Smooth muscle cell (in vitro differentiated cells): Measurements from ENCODE around the gene PRSS3. TPM values are rescaled to one million over a fixed set of nuclear protein-coding genes. Genes with fewer than 3 reads are reported as not detected.
"Not testable (repeated sequence)": the region's sequence is repeated elsewhere in the genome, so short reads cannot be mapped to it uniquely, and the experiment has no call there.

Experiments used
- DNase-seq: peaks from one replicate; lab custom pipeline; 2025; ENCODE audit not compliant: unreplicated experiment; lab: John Stamatoyannopoulos, UW
- H2AFZ ChIP-seq: fragments of 200-600 bp; sonication (generic); 2 replicates; pipeline ENCODE4 v1.6.0; 2016; ENCODE audit warnings: antibody characterized with exemption, low read depth, mild to moderate bottlenecking
- H3F3A ChIP-seq: fragments of 200-600 bp; sonication (generic); 2 replicates; pipeline ENCODE4 v1.6.0; 2017; ENCODE audit warnings: antibody characterized with exemption, low read depth
- H3K27ac ChIP-seq: fragments of 200-600 bp; sonication (generic); 2 replicates; pipeline ENCODE4 v1.5.1; 2016; ENCODE audit warnings: low read depth, mild to moderate bottlenecking
- H3K27me3 ChIP-seq: fragments of 200-600 bp; sonication (generic); 2 replicates; pipeline ENCODE4 v1.6.1; 2016; ENCODE audit warnings: low read depth, mild to moderate bottlenecking
- H3K36me3 ChIP-seq: fragments of 200-600 bp; sonication (generic); 2 replicates; pipeline ENCODE4 v1.5.1; 2016; ENCODE audit warnings: low read depth
- H3K4me1 ChIP-seq: fragments of 200-600 bp; sonication (generic); 2 replicates; pipeline ENCODE4 v1.5.1; 2016; ENCODE audit warnings: low read depth
- H3K4me2 ChIP-seq: fragments of 200-600 bp; sonication (generic); 2 replicates; pipeline ENCODE4 v1.6.0; 2016; ENCODE audit warnings: mild to moderate bottlenecking
- H3K4me3 ChIP-seq: fragments of 200-600 bp; sonication (generic); 2 replicates; pipeline ENCODE4 v1.5.1; 2016; ENCODE audit warnings: mild to moderate bottlenecking
- H3K79me2 ChIP-seq: fragments of 200-600 bp; sonication (generic); 2 replicates; pipeline ENCODE4 v1.6.0; 2016; ENCODE audit warnings: low read depth, mild to moderate bottlenecking
- H3K9ac ChIP-seq: fragments of 200-600 bp; sonication (generic); 2 replicates; pipeline ENCODE4 v1.6.0; 2016; ENCODE audit warnings: low read depth
- H3K9me3 ChIP-seq: fragments of 200-600 bp; sonication (generic); replicated peaks from 2 replicates; pipeline ENCODE4 v1.5.1; 2016; ENCODE audit warnings: low read depth
- H4K20me1 ChIP-seq: fragments of 200-600 bp; sonication (generic); 2 replicates; pipeline ENCODE4 v1.6.0; 2016; ENCODE audit warnings: low read depth
- CTCF ChIP-seq: fragments of 200-600 bp; sonication (generic); IDR thresholded peaks from 2 replicates; pipeline ENCODE4 v1.5.1; 2017; ENCODE audit warnings: borderline replicate concordance, mild to moderate bottlenecking, antibody characterized with exemption; ENCODE audit not compliant: insufficient read depth, poor library complexity, severe bottlenecking
- WGBS: methylation state at CpG from one replicate; pipeline ENCODE4 v1.1.7; 2016; ENCODE audit warnings: low lambda C conversion rate; 5-methylcytosine and 5-hydroxymethylcytosine counted together
- polyA plus RNA-seq: library from polyadenylated mRNA; unstranded; fragments of >200 nt; fragmentation: Nextera tagmentation; extraction: Ambion mirVana; gene quantifications from 2 replicates; pipeline ENCODE4 v1.2.1, GENCODE V29; 2016
- total RNA-seq: library from RNA; depleted of rRNA; stranded (reverse); fragments of >200 nt; gene quantifications from 2 replicates; pipeline ENCODE4 v1.2.3, GENCODE V29; 2014

The PRSS3 gene
- total and polyA plus RNA-seq, 2 experiments from 2014 or later = not detected

GRCh38 chr9:33750839-33751339, 44.5 kb upstream of the PRSS3 start:
- Histone ChIP-seq H3K79me2 (no peaks in the 10 kb centered on the region), H3K4me3 (no peak overlapping the region), H3K4me1 (no peaks in the 10 kb centered on the region), H3K27ac (no peak overlapping the region), H3K27me3 (peaks cover 19% of the 10 kb centered on the region), H3K9ac (no peak overlapping the region), H3K9me3 (no peaks in the 10 kb centered on the region), H3F3A (no peaks in the 10 kb centered on the region), H2AFZ (no peak overlapping the region), H4K20me1 (no peaks in the 10 kb centered on the region), H3K36me3 (no peaks in the 10 kb centered on the region), H3K4me2 (no peak overlapping the region)
- DNase-seq = no peak
- 94% methylated on average over 14 of the region's 31 CpGs for WGBS
- no peak for TF ChIP-seq CTCF

DNA sequence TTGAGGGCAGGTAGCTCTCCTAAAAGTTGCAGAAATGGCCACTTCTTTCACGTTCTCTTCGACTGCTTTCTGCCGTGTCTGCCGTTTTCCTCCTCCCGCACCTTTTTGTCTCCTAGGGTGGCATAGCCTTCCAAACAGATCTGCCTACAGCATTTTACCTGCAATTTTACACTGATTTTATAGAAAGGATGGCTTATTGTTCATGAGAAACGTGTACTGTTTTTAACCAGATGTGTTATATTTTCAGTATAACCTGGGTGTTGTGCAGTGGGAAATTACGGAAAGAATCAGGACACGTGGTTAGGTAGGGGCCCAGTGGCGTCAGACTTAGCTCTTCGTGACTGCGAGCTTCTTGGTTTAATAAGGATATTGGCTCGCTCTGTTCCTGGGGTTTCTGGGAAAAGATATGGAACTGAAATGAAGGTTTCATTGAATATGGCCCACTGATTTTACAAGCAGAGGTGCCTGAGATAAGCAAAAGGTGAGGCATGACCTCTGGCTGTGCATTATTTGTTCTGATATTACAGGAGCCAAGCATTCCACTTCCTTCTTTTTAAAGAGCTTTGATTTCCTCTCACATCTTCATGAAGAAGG, 43.7 kb upstream of the PRSS3 start:
- Histone ChIP-seq H4K20me1 (no peaks in the 10 kb centered on the region), H3K9ac (no peak overlapping the region), H3K4me3 (no peak overlapping the region)

GRCh38 chr9:33752130-33752637, 43.2 kb upstream of the PRSS3 start:
- H3K79me2 ChIP-seq = no peaks in the 10 kb centered on the region
- H3K9ac ChIP-seq = no peak overlapping the region
- peaks cover 19% of the 10 kb centered on the region for H3K27me3 ChIP-seq
- H3F3A ChIP-seq = no peaks in the 10 kb centered on the region
- H4K20me1 ChIP-seq = no peaks in the 10 kb centered on the region
- no peak for TF ChIP-seq CTCF
- no peak overlapping the region for H3K4me2 ChIP-seq
- 93% methylated on average over 4 of the region's 4 CpGs for WGBS
- no peaks in the 10 kb centered on the region for H3K4me1 ChIP-seq
- no peaks in the 10 kb centered on the region for H3K9me3 ChIP-seq
- no peak overlapping the region for H3K27ac ChIP-seq
- H2AFZ ChIP-seq = no peak overlapping the region
- no peaks in the 10 kb centered on the region for H3K36me3 ChIP-seq
- no peak overlapping the region for H3K4me3 ChIP-seq
- DNase-seq = no peak

More for the DNA sequence above, 43.7 kb upstream of the PRSS3 start:
- DNase-seq = no peak
- Histone ChIP-seq H3K4me1 (no peaks in the 10 kb centered on the region), H3F3A (no peaks in the 10 kb centered on the region), H3K4me2 (no peak overlapping the region), H3K79me2 (no peaks in the 10 kb centered on the region), H3K27ac (no peak overlapping the region), H3K36me3 (no peaks in the 10 kb centered on the region), H2AFZ (no peak overlapping the region), H3K9me3 (no peaks in the 10 kb centered on the region), H3K27me3 (peaks cover 19% of the 10 kb centered on the region)
- no peak for TF ChIP-seq CTCF
- 82% methylated on average over 12 of the region's 12 CpGs for WGBS

GRCh38 chr9:33752789-33753188, 42.6 kb upstream of the PRSS3 start:
- not testable (repeated sequence) for H2AFZ ChIP-seq, H3F3A ChIP-seq, H3K9ac ChIP-seq, H3K9me3 ChIP-seq, H3K4me2 ChIP-seq, DNase-seq, H4K20me1 ChIP-seq, H3K4me1 ChIP-seq, H3K4me3 ChIP-seq, H3K36me3 ChIP-seq, H3K79me2 ChIP-seq, H3K27ac ChIP-seq
- WGBS = 76% methylated on average over 5 of the region's 5 CpGs
- peaks cover 19% of the 10 kb centered on the region for H3K27me3 ChIP-seq

DNA sequence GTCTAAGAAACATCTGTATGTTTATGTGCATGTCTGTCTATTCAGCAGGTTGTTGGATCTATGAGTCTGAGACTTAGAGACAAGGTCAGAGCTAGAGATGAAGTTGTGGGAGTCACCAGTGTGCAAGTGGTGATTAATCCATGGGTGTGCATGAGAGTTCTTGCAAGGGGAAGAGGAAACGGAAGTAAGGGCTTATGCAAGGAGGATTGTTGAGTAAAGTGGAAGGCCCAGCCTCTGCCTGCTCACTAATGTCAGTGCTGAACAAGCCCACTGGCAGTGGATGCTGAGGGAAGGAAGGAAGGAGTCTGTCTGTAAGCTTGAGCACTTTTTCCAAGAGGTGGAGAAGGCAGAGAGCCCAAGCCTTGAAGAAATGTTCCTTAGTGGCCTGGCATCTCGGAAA, 35.7 kb upstream of the PRSS3 start:
- not testable (repeated sequence) for H2AFZ ChIP-seq, H4K20me1 ChIP-seq, H3K27me3 ChIP-seq, H3K9me3 ChIP-seq, H3F3A ChIP-seq, DNase-seq, H3K4me1 ChIP-seq, H3K79me2 ChIP-seq, H3K9ac ChIP-seq, H3K27ac ChIP-seq, H3K4me2 ChIP-seq, H3K36me3 ChIP-seq, H3K4me3 ChIP-seq
- WGBS = 85% methylated on average over 2 of the region's 2 CpGs
